ENCODE results near the gene ENPEP.

ENPEP gene

GRCh38 chr4:110611968-110612447 lies 136.1 kb downstream of the ENPEP start:
- DNase-seq, result no peak

GRCh38 chr4:110612631-110613269 lies 136.8 kb downstream of the ENPEP start:
- DNase-seq, result no peak

GRCh38 chr4:110613745-110614144 lies 137.8 kb downstream of the ENPEP start:
- no peak for DNase-seq

- DNase-seq, result no peak
Observed at GRCh38 chr4:110614173-110614963, 138.4 kb downstream of the ENPEP start.

Data from hematopoietic multipotent progenitor cell treated with erythropoietin and hydrocortisone succinate and interleukin-3 and kit ligand, for 6 days (in vitro differentiated cells).